GM21619 (cell line): ENCODE measurements around the gene TNC.

Experiments used
- ATAC-seq: cut with Tn5 transposase; IDR thresholded peaks from one replicate; pipeline ENCODE4 v1.9.1; 2021; ENCODE audit not compliant: unreplicated experiment

Gene TNC

GRCh38 chr9:115104908-115105307 is 13.0 kb downstream of the TNC start:
- ATAC-seq = no peak

DNA sequence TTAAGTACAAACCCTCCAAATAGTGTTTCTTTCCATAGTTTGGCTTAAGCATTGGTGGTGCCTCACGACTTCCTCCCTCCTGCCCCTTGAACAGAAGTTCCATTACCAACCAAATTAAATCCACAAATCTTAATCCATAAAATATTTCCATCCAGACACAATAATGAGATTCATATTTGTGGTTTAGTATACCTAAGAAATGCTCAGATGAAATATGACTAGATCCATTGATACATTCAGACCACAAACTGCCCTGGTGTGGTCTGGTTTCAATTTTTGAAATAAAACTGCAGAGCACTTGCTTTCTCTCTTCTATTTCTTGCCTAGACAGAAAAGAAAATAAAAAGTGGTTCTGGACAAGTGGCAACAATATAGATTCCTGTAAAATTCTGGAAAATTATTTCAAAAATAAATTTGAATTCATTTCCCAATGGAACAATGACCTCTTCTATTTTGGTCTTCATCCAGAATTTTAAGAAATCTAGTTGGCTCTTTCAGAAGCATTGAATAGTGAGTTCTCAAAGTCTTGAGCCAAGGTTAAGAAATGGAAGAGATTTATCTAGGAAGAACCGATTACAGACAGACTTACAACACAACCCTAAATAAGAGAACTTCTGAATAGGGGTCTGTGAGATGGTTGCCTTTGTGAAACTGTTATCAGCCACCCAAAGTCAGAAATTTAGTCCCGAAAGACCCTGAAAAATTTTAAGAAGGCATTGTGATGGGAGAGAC is 14.0 kb downstream of the TNC start:
- no peak for ATAC-seq

- no peak for ATAC-seq
Observed at GRCh38 chr9:115099901-115100300, 18.1 kb downstream of the TNC start.

- ATAC-seq = no peak
Observed at GRCh38 chr9:115098226-115098965, 19.6 kb downstream of the TNC start.

- ATAC-seq = no peak
Observed at GRCh38 chr9:115093520-115093919, 24.4 kb downstream of the TNC start.

DNA sequence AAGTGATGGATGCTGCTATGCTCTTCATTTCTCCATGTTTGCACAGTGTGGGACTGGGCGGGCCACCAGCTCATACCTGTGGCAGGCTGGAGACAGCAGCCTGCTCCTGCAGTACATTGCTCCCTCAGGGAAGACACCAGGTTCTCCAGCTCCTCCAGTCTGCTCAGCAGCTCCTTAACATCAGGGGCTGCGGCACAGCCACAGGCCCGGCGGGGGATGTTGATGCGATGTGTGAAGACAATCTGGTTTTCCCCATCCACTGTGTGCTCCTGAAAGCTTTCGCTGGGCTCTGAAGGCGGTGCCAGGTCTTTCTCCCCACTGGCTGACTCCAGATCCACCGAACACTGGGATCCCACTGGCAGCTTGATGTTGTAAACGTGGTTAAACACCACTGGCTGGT is 27.5 kb downstream of the TNC start:
- ATAC-seq = no peak

GRCh38 chr9:115088860-115089259 is 29.1 kb downstream of the TNC start:
- ATAC-seq = no peak

GRCh38 chr9:115086886-115087285 is 31.1 kb downstream of the TNC start:
- no peak for ATAC-seq

GRCh38 chr9:115086461-115086860 is 31.5 kb downstream of the TNC start:
- ATAC-seq = no peak

DNA sequence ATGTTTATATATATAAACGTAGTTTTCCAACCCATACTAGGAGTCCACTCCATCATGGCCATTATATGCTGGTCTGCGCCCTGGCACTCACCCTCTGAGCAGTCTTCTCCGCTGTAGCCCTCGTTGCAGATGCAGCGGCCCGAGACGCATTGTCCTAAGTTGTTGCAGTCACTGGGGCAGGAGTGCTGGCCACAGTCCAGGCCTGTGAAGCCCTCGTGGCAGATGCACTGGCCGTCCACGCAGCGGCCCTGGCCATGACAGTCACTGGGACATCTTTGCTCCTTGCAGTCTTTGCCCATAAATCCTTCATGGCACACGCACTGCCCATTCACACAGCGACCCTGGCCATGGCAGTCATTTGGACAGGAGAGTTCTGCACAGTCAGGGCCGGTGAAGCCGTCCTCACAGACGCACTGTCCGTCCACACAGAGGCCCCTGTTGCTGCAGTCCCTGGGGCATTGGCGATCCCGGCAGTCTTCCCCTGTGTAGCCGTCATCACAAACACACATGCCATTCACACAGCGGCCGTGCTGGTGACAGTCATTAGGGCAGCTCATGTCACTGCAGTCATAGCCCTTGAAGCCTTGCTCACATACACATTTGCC is 32.1 kb downstream of the TNC start:
- ATAC-seq = no peak

DNA sequence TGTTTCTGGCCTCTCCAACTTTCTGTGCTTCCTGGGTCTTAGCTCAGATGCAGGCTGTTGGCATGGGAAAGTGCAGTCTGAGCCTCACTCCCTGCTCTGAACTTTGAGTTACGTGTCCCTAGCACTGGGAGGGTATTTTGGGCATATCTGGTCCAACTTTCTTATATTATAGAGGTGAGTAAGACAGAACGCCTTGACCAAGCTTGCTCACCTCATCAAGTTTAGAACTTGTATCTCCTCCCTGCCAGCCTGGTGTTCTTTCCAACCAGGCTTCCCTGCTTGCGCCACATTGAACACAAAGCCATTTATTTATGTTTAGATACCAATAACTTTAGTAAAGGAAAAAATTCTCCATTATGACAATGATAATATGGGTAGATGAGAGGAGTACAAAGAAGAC is 33.2 kb downstream of the TNC start:
- ATAC-seq = no peak

DNA sequence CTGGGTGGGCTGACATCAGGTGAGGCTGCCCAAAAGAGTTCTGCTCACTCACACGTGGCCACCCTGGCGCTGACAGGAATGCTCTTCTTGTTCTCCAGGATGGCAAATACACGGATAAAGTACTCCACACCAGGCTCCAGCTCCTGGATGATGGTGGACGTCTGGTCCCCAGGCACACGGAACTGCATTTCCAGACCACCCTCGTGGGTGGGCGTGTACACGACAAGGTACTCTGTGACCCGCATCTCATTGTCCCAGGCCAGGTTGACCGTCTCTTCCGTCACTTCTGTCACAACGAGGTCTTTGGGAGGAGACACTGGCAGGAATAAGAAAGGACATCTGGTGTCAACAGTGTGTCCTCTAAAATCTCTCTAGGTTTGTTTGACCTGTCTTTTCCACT is 33.8 kb downstream of the TNC start:
- ATAC-seq = no peak

- no peak for ATAC-seq
Observed at GRCh38 chr9:115080242-115080641, 37.7 kb downstream of the TNC start.

- ATAC-seq = no peak
Observed at GRCh38 chr9:115079156-115079555, 38.8 kb downstream of the TNC start.

DNA sequence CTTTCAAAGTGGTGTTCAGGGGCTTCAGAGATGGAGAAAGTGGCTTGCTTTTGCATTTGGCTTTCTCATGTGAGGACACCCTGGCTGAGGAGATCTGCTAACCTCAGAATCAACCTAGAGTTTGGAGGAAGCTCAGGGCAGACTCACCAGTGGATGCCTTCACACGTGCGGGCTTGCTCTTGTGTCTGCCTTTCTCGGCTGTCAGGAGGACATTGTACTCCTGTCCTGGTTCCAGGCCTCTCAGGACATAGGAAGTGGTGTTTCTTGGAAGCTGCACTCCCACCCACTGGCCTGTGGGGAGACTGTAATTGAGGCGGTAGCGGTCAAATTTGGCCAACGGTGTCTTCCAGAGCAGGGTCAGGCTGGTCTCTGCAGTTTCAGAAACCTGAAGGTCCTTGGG is 44.5 kb downstream of the TNC start:
- no peak for ATAC-seq

DNA sequence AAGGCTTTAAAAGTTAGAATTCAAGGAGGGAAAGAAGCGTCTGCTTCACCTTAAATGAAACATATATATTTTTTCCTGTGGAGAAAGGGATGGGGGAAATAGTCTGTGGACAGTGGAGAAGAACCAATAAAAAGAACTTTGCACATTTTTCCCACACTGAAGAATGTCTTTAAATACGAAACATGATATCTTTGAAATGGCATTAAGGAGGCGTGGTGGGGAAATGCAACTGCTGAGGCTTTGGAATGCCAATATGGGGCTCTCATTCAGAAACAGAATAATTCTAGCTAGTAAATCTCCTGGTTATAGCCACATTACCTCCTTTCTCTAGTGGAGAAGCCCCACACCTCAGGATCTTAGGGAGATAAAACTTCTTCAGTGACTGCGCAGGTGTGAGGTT is 46.8 kb downstream of the TNC start:
- ATAC-seq = no peak

DNA sequence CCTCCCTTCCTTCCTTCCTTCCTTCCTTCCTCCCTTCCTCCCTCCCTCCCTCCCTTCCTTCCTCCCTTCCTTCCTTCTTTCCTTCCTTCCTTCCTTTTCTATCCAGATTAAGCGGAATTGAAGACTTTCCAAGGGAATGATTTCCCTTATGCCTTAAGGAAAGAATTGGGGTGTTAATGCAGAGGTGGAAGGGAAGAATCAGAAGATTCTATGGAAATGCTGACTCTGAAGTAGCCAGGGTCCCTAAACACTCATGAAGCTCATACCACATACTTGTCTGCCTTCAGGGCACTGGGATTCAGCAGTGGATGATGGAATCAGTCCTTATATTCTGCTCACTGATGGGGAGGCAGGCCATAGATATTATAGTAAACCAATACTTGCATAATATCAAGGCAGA is 48.2 kb downstream of the TNC start:
- ATAC-seq = no peak

DNA sequence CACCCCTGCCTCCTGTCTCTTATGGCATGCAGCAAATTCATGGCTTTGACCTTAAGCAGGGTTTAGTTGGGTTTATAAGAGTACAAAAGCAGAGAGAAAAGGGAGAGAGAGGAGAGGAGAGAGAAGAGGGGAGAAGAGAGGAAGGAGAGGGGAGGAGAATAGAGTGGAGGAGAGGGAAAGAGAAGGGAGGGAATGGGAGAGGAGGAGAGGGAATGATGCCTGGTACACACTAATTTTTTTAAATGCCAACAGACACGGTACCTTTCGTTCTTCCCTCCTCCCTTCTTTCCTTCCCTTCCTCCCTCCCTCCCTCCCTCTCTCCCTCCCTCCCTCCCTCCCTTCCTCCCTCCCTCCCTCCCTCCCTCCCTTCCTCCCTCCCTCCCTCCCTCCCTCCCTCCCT is 48.7 kb downstream of the TNC start:
- ATAC-seq = no peak

GRCh38 chr9:115068031-115068430 is 49.9 kb downstream of the TNC start:
- no peak for ATAC-seq

DNA sequence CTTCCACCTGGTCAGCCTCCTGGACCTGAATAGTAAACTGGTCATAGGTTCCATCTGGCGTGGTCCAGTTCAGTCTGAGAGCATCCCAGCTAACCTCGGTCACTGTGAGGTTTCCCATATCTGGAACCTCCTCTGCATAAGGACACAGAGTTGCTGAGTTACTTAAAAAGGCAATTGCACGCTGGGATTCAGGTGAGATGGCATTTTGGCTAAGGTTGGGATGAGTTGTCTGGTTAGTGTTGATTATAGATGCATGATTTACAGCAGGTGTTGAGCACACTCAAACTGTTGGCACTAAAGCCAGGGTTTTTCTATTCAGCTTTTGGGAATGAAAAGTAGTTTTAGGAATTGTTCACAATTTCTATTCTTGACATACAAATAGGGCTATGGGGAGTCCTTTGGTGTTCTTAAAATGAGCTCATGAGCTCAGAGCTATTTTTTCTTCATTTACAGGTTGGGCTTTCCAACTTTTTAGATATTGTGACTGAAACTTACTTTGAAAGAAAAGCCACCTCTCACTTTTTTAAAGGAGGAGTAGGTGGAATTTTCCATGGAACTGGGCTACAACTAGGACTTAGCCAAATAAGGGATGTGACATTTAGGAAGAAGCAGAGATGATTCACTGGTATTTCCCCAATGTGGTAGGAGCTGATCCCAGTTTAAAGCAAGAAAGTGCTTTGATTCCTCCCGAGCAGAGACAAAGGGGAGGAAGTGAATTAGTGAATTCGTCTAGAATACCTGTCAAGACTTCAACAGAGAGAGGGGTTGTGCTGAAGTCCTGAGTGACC is 54.7 kb downstream of the TNC start:
- ATAC-seq = no peak

- no peak for ATAC-seq
Observed at GRCh38 chr9:115058684-115059315, 59.2 kb downstream of the TNC start.
